Measurements from ENCODE around the gene ADD1. TPM values are rescaled to one million over a fixed set of nuclear protein-coding genes. Genes with fewer than 3 reads are reported as not detected.

The ADD1 gene
- total and polyA plus RNA-seq, 2 of the 13 experiments (the other 11 are each of a cell fraction or from before 2014, with no cell fraction given): 73.9 to 122 TPM

DNA sequence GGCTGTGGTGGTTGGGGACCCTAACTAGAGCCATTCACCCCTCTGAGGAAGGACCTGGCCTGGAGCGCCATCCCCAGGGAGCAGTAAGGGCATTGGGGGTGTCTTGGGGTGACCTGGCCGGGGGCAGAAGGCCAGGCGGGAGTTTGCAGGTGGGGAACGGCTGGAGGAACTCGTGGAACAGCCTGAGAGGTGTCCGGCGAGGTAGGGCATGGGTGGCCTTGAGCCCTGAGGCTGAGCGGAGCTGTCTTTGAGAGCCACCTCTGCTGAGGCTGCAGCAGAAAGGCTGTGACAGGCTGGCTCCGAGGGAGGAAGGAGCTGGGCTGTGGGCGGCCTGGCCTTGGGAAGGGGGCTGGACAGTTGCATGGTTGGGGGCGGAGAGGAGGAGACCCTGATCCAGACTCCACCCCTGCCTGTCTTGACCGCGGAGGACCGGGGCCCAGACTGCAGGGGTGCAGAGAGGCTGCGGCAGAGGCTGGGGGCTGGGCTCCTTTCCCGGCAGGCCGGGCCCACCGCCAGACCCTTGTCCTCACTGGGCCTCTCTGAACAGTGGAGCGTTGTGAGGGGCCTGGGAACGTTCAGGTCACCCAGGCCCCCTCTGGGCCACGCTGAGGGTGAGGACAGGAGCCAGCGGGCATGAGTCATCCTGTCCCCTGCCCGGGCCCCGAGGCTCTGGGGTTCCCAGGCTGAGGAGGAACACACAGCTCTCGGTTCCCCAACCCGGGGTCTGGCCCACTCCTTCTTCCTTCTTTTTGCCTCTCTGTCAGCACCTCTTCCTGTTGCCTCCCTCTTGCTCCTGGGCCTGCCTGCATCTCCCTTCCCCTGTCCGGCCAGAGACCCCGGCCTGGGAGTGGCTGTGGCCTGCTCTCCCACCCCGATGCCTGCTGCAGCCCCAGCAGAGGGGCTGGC is 42.7 kb upstream of the ADD1 start (continued):
- TF ChIP-seq, protein P1, sequence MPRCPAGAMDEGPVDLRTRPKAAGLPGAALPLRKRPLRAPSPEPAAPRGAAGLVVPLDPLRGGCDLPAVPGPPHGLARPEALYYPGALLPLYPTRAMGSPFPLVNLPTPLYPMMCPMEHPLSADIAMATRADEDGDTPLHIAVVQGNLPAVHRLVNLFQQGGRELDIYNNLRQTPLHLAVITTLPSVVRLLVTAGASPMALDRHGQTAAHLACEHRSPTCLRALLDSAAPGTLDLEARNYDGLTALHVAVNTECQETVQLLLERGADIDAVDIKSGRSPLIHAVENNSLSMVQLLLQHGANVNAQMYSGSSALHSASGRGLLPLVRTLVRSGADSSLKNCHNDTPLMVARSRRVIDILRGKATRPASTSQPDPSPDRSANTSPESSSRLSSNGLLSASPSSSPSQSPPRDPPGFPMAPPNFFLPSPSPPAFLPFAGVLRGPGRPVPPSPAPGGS (CRISPR knock-in tag; IDR thresholded peaks at IDR 0.05): no peak; the same call in 1 of the 2 replicates
- TF ChIP-seq CHCHD3 (CRISPR knock-in tag; IDR thresholded peaks at IDR 0.05) (no peak), KLF13 (CRISPR knock-in tag; IDR thresholded peaks at IDR 0.05) (peak; percentile 90; the same call in 1 of the 2 replicates), MBNL3 (CRISPR knock-in tag; conservative IDR thresholded peaks at IDR 0.05) (no peak), SIX4 (CRISPR knock-in tag; IDR thresholded peaks at IDR 0.05) (no peak), YY1 (IDR thresholded peaks at IDR 0.05; ENCODE audit: insufficient read depth, insufficient replicate concordance, low read depth, low read length) (no peak), NFKB2 (CRISPR knock-in tag; IDR thresholded peaks at IDR 0.05; ENCODE audit: borderline replicate concordance) (no peak), MED13 (CRISPR knock-in tag; IDR thresholded peaks at IDR 0.05) (peak; percentile 19; the same call in 1 of the 2 replicates), CBFB (CRISPR knock-in tag; IDR thresholded peaks at IDR 0.05) (peak; percentile 90), HOXD1 (CRISPR knock-in tag; IDR thresholded peaks at IDR 0.05) (0 out of 2 replicates have a peak, but pooled peaks have one; percentile 24), ZSCAN9 (CRISPR knock-in tag; IDR thresholded peaks at IDR 0.05; ENCODE audit: borderline replicate concordance) (peak; percentile 63; the same call in 1 of the 2 replicates), HDAC2 (CRISPR knock-in tag; IDR thresholded peaks at IDR 0.05) (peak; percentile 88)
- TF ChIP-seq, protein P2, sequence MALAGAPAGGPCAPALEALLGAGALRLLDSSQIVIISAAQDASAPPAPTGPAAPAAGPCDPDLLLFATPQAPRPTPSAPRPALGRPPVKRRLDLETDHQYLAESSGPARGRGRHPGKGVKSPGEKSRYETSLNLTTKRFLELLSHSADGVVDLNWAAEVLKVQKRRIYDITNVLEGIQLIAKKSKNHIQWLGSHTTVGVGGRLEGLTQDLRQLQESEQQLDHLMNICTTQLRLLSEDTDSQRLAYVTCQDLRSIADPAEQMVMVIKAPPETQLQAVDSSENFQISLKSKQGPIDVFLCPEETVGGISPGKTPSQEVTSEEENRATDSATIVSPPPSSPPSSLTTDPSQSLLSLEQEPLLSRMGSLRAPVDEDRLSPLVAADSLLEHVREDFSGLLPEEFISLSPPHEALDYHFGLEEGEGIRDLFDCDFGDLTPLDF (CRISPR knock-in tag; IDR thresholded peaks at IDR 0.05): 0 out of 2 replicates have a peak, but pooled peaks have one; percentile 14
- TF ChIP-seq, protein P3, sequence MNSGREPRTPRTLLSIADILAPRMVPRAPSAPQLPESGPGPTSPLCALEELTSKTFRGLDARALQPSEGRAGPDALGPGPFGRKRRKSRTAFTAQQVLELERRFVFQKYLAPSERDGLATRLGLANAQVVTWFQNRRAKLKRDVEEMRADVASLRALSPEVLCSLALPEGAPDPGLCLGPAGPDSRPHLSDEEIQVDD (CRISPR knock-in tag; IDR thresholded peaks at IDR 0.05; ENCODE audit: borderline replicate concordance): no peak
- TF ChIP-seq, protein P4, sequence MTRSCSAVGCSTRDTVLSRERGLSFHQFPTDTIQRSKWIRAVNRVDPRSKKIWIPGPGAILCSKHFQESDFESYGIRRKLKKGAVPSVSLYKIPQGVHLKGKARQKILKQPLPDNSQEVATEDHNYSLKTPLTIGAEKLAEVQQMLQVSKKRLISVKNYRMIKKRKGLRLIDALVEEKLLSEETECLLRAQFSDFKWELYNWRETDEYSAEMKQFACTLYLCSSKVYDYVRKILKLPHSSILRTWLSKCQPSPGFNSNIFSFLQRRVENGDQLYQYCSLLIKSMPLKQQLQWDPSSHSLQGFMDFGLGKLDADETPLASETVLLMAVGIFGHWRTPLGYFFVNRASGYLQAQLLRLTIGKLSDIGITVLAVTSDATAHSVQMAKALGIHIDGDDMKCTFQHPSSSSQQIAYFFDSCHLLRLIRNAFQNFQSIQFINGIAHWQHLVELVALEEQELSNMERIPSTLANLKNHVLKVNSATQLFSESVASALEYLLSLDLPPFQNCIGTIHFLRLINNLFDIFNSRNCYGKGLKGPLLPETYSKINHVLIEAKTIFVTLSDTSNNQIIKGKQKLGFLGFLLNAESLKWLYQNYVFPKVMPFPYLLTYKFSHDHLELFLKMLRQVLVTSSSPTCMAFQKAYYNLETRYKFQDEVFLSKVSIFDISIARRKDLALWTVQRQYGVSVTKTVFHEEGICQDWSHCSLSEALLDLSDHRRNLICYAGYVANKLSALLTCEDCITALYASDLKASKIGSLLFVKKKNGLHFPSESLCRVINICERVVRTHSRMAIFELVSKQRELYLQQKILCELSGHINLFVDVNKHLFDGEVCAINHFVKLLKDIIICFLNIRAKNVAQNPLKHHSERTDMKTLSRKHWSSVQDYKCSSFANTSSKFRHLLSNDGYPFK (CRISPR knock-in tag; IDR thresholded peaks at IDR 0.05; ENCODE audit: borderline replicate concordance): peak; percentile 71; the same call in 1 of the 2 replicates
